ENCODE data around the gene KDM4F. TPM values are rescaled to one million over a fixed set of nuclear protein-coding genes. Genes with fewer than 3 reads are reported as not detected.

Gene KDM4F
- total RNA-seq, 3 donors from 2014 or later, result not detected

- DNase-seq (no peak), ATAC-seq (no peak)
- H3K9me3 ChIP-seq, result no peaks in the 10 kb centered on the region
- intact Hi-C loops (cut with DNase I, micrococcal nuclease), result no loop called here
- H3K4me3 ChIP-seq, result no peak overlapping the region
- TF ChIP-seq, protein P1, sequence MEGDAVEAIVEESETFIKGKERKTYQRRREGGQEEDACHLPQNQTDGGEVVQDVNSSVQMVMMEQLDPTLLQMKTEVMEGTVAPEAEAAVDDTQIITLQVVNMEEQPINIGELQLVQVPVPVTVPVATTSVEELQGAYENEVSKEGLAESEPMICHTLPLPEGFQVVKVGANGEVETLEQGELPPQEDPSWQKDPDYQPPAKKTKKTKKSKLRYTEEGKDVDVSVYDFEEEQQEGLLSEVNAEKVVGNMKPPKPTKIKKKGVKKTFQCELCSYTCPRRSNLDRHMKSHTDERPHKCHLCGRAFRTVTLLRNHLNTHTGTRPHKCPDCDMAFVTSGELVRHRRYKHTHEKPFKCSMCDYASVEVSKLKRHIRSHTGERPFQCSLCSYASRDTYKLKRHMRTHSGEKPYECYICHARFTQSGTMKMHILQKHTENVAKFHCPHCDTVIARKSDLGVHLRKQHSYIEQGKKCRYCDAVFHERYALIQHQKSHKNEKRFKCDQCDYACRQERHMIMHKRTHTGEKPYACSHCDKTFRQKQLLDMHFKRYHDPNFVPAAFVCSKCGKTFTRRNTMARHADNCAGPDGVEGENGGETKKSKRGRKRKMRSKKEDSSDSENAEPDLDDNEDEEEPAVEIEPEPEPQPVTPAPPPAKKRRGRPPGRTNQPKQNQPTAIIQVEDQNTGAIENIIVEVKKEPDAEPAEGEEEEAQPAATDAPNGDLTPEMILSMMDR (IDR thresholded peaks at IDR 0.05), result no peak
- no peaks in the 10 kb centered on the region for H3K36me3 ChIP-seq (ENCODE audit: low read depth)
- H3K4me1 ChIP-seq (ENCODE audit: low read depth), result no peaks in the 10 kb centered on the region
Observed at GRCh38 chr11:95081412-95081811, 32.2 kb downstream of the KDM4F start.

DNA sequence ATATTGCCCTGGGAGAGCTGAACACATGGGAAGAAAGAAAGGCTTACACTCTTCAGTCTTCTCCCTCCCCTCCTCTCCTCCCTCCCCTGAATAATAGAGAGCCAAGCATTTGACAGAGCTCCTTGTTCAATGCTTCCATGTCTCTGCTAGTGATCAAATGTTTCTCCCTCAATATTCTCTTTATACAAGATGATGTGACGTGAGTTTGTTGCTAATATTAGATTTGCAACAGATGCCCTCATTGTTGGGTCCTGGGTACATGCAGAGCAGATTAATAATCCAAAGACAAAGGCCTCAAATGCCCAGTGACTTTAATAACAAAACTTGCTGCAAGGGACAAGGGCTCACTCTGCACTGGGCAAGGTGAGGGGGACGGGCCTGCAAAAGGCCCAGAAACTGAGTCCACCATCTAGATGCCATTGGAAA lies 33.4 kb downstream of the KDM4F start:
- Histone ChIP-seq H3K9me3 (no peaks in the 10 kb centered on the region), H3K4me3 (no peak overlapping the region), H3K4me1 (ENCODE audit: low read depth) (no peaks in the 10 kb centered on the region), H3K36me3 (ENCODE audit: low read depth) (no peaks in the 10 kb centered on the region)
- DNase-seq, result no peak
- TF ChIP-seq, protein P1 (IDR thresholded peaks at IDR 0.05), result no peak
- intact Hi-C loops (cut with DNase I, micrococcal nuclease), result no loop called here
- no peak for ATAC-seq

DNA sequence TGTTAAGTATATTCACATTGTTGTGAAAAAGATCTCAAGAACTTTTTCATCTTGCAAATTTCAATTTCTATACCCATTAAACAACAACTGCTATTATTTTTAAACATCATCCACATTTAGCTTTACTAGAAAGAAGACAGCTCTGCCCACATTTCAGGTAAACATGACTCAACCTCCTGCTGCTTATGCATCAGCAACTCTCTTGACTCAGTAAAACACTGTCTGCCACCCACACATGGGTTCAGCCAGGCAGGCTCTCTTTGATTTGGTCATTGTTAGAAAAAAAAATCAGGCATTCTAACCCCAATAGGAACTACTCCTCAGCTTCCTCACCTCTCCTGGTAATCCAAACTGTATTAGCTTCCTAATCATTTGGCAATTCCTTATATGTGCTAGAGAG lies 35.3 kb downstream of the KDM4F start:
- TF ChIP-seq, protein P1 (IDR thresholded peaks at IDR 0.05), result no peak
- Histone ChIP-seq H3K4me3 (no peak overlapping the region), H3K36me3 (ENCODE audit: low read depth) (no peaks in the 10 kb centered on the region), H3K4me1 (ENCODE audit: low read depth) (no peaks in the 10 kb centered on the region), H3K9me3 (no peaks in the 10 kb centered on the region)
- DNase-seq, result no peak
- ATAC-seq, result no peak
- intact Hi-C loops (cut with DNase I, micrococcal nuclease), result no loop called here

DNA sequence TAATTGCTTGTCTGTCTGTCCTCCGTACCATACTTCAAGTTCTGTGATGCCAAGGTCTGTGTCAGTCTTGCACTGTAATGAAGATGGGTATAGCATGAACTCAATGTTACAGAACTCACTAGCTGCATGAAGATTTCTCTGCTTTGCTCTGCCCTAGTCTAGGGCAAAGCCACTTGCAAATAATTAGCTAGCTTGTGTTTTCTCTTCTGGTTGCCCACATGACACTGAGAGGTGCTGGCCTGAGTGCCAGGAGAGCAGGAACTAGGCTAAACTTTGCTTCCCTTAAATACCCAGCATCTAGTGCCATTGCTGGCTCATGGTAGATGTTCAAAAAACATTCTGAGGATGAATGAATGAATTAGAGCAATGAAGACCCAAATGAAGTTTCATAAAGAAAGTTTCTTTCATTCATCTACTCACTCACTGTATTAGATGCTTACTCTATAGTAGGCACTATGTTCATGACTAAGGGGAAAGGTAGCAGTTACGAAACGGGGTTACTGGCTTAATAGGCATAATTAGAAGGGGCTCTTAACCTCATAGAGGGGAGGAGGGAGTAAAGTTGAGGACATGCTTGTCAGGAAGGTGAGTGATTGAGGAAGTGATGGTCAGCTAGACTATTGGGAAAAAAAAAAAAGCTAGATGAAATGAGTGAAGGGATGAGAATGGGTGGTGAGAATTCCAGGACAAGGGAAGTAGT lies 36.0 kb downstream of the KDM4F start:
- intact Hi-C loops (cut with DNase I, micrococcal nuclease), result no loop called here
- H3K4me1 ChIP-seq (ENCODE audit: low read depth), result no peaks in the 10 kb centered on the region
- TF ChIP-seq, protein P1 (IDR thresholded peaks at IDR 0.05), result no peak
- no peak for ATAC-seq
- no peak overlapping the region for H3K4me3 ChIP-seq
- DNase-seq, result no peak
- H3K9me3 ChIP-seq, result no peaks in the 10 kb centered on the region
- H3K36me3 ChIP-seq (ENCODE audit: low read depth), result no peaks in the 10 kb centered on the region

GRCh38 chr11:95086151-95086550 lies 36.9 kb downstream of the KDM4F start:
- intact Hi-C loops (cut with DNase I, micrococcal nuclease), result no loop called here
- H3K36me3 ChIP-seq (ENCODE audit: low read depth), result no peaks in the 10 kb centered on the region
- H3K4me1 ChIP-seq (ENCODE audit: low read depth), result peaks cover 8% of the 10 kb centered on the region
- ATAC-seq, result no peak
- no peaks in the 10 kb centered on the region for H3K9me3 ChIP-seq
- no peak for DNase-seq
- no peak overlapping the region for H3K4me3 ChIP-seq
- TF ChIP-seq, protein P1 (IDR thresholded peaks at IDR 0.05), result no peak

All from mucosa of descending colon (tissue), 3 donors.